Measurements from ENCODE around the gene CLDN12.

DNA sequence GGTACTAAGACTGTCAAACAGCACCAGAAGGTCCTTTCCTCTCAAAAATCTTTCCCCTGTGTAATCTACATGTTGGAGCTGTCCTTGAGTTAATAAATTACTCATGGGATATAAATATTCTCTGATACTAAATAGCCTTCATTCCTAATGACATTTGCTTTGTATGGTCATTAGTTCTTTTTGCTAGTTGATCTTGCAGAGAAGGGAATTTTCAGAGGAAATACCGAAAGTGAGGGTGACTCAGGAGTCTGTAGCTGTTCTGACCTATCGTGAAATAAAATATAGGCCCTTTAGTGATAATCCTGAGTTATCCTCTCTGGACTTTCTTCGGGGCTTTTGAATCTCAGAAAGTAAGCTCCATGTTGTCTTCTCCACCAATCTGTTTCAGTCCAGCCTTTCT is 19.4 kb upstream of the CLDN12 start:
- TF ChIP-seq, protein P1, sequence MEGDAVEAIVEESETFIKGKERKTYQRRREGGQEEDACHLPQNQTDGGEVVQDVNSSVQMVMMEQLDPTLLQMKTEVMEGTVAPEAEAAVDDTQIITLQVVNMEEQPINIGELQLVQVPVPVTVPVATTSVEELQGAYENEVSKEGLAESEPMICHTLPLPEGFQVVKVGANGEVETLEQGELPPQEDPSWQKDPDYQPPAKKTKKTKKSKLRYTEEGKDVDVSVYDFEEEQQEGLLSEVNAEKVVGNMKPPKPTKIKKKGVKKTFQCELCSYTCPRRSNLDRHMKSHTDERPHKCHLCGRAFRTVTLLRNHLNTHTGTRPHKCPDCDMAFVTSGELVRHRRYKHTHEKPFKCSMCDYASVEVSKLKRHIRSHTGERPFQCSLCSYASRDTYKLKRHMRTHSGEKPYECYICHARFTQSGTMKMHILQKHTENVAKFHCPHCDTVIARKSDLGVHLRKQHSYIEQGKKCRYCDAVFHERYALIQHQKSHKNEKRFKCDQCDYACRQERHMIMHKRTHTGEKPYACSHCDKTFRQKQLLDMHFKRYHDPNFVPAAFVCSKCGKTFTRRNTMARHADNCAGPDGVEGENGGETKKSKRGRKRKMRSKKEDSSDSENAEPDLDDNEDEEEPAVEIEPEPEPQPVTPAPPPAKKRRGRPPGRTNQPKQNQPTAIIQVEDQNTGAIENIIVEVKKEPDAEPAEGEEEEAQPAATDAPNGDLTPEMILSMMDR (conservative IDR thresholded peaks at IDR 0.05 in 1 of 2, IDR thresholded peaks at IDR 0.05 in 1 of 2; ENCODE audit: extremely low read depth in 1 of 2, insufficient read depth in 1 of 2, low read depth in 1 of 2, low read length in 2 of 2) = no peak
- no peak for TF ChIP-seq EZH2 (IDR thresholded peaks at IDR 0.05; ENCODE audit: borderline replicate concordance, low read length)
